ENCODE results near the gene ADH1A. TPM values are rescaled to one million over a fixed set of nuclear protein-coding genes. Genes with fewer than 3 reads are reported as not detected.
"Not testable (repeated sequence)": the region's sequence is repeated elsewhere in the genome, so short reads cannot be mapped to it uniquely, and the experiment has no call there.

ADH1A gene
- polyA plus RNA-seq, 3 donors from 2014 or later, result not detected

DNA sequence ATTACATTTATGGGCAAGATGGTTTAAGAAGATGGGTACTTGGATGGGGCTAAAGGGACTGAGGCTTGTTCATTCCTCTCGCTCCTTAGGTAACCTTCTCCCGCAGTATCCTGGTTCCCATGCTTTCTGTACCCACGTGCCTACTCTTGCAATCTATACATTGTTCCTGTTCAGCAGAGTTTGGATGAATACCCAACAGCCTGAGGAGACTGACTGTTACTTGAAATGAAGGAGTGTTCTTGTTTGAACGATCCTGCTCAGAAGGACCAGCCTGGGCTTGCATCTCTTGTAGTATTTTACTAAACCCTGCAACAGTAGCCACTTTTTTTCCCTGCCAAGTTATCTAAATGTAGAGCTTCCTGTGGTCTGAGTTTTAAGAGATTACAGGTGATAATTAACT lies 38.0 kb downstream of the ADH1A start:
- no peak overlapping the region for H3K27ac Mint-ChIP-seq
- no peak for DNase-seq
- H3K9me3 Mint-ChIP-seq, result peaks cover 2 to 17% (median 6%) of the 10 kb centered on the region in 6 donors

DNA sequence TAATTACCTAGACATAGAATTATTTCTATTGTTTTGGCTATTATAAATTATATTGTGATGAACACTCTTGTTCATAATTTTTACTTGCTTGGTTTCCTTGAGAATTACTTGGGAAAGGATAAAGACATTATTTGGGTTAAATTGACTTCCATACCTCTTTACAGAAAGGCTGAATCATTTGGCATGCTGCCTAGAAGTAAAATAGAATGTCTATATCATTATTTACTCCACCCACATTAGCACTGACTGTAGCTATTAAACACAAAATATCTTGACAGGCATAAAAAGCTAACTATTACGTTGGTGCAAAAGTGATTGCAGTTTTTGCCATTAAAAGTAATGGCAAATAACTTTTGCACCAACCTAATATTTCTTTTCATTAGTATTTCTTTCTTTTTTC lies 42.1 kb downstream of the ADH1A start:
- no peak for DNase-seq
- Mint-ChIP-seq H3K27ac (no peak overlapping the region), H3K27me3 (ENCODE audit: low read depth in 3 of 3) (peaks cover 0 to 5% (median 0%) of the 10 kb centered on the region in 3 donors), H3K4me3 (no peak overlapping the region), H3K9me3 (peaks cover 12 to 38% (median 24%) of the 10 kb centered on the region in 6 donors), H3K4me1 (no peaks in the 10 kb centered on the region), H3K36me3 (no peaks in the 10 kb centered on the region)

More for the DNA sequence above, 38.0 kb downstream of the ADH1A start:
- Mint-ChIP-seq H3K4me1 (no peaks in the 10 kb centered on the region), H3K27me3 (ENCODE audit: low read depth in 3 of 3) (peaks cover 0 to 7% (median 3%) of the 10 kb centered on the region in 3 donors), H3K4me3 (no peak overlapping the region), H3K36me3 (peaks cover 0 to 4% (median 0%) of the 10 kb centered on the region in 3 donors)

DNA sequence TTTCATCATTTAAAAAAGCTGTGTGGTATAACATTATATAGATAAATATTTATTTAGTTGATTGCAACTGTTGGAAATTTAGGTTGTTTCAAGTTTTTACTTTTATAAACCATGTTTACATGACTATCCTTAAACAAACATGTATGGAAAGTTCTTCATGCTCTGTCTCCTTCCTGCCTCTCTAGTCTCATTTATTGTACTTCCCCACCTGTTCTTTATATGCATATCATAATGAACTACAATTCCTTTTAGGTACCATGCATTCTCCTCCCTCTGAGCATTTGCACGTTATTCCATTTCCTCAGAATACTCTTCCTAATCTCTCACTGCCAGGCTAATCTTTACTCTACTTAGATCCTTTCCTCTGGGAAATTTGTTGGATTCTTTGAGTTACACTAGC lies 54.8 kb downstream of the ADH1A start:
- H3K27me3 Mint-ChIP-seq (ENCODE audit: low read depth in 3 of 3), result peaks cover 1 to 5% (median 2%) of the 10 kb centered on the region in 3 donors
- H3K36me3 Mint-ChIP-seq, result no peaks in the 10 kb centered on the region
- peaks cover 0 to 30% (median 11%) of the 10 kb centered on the region in 6 donors for H3K9me3 Mint-ChIP-seq

DNA sequence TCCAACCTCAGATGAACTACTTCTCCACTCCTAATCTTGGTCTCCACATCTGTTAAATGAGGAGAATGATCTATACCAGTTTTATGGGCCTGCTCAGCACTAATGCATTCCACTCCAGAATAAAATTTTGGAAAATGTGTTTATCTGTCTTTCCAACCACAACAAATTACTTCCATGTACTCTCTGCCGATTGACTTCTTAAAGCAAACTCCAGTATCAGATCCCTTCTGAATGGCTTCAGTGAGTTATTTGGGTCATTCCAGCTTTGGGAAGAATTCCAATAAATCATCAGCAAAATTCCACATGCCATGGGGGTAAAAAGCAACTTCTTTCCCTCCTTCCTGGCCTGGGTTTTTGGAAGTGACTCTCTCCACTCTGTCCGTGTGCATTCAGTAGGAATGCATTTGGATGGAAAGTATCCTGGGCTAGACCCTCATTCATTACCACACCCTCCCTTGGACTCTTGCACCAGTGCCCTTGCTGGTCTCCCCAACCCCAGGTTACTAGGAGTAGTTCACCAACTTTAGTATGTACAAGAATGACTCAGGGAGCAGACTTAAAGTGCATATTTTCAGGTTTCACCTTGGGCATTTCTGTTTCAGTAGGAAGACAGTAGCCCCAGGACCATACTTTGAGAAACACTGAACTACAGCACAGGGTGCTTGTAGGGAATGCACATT lies 56.3 kb downstream of the ADH1A start:
- Mint-ChIP-seq H3K9me3 (peaks cover 0 to 32% (median 20%) of the 10 kb centered on the region in 6 donors), H3K27ac (no peak overlapping the region), H3K27me3 (ENCODE audit: low read depth in 3 of 3) (peaks cover 0 to 5% (median 1%) of the 10 kb centered on the region in 3 donors), H3K4me3 (no peak overlapping the region), H3K4me1 (peaks cover 8 to 18% of the 10 kb centered on the region in 2 donors), H3K36me3 (no peaks in the 10 kb centered on the region)
- no peak for DNase-seq

More for the DNA sequence above, 54.8 kb downstream of the ADH1A start:
- no peak overlapping the region for H3K27ac Mint-ChIP-seq
- H3K4me1 Mint-ChIP-seq, result peaks cover 0 to 4% of the 10 kb centered on the region in 2 donors
- H3K4me3 Mint-ChIP-seq, result no peak overlapping the region
- DNase-seq, result no peak

DNA sequence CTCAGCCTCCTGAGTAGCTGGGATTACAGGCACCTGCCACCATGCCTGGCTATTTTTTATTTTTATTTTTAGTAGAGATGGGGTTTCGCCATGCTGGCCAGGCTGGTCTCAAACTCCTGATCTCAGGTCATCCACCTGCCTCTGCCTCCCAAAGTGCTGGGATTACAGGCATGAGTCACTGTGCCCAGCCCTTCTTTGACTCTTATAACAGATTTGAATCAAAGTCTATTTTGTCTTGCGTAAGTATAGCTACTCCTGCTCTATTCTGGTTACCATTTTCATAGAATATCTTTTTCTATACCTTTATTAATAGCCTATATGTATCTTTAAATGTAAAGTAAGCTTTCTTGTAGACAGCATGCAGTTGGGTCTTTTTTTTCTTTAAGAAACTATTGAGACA lies 57.4 kb downstream of the ADH1A start:
- H3K9me3 Mint-ChIP-seq, result peaks cover 6 to 38% (median 19%) of the 10 kb centered on the region in 6 donors
- H3K27me3 Mint-ChIP-seq (ENCODE audit: low read depth in 3 of 3); H3K27ac Mint-ChIP-seq; DNase-seq; H3K4me3 Mint-ChIP-seq; H3K36me3 Mint-ChIP-seq: not testable (repeated sequence)
- H3K4me1 Mint-ChIP-seq, result peaks cover 8 to 18% of the 10 kb centered on the region in 2 donors

DNA sequence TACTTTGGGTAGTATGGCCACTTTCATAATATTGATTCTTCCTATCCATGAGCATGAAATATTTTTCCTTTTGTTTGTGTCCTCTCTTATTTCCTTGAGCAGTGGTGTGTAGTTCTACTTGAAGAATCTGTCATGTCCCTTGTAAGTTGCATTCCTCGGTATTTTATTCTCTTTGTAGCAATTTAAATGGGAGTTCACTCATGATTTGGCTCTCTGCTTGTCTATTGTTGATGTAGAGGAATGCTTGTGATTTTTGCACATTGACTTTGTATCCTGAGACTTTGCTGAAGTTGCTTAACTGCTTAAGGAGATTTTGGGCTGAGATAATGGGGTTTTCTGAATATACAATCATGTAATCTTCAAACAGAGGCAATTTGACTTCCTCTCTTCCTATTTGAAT lies 62.1 kb downstream of the ADH1A start:
- not testable (repeated sequence) for H3K4me3 Mint-ChIP-seq; H3K36me3 Mint-ChIP-seq; DNase-seq; H3K27me3 Mint-ChIP-seq (ENCODE audit: low read depth in 3 of 3); H3K27ac Mint-ChIP-seq
- peaks cover 4 to 40% (median 17%) of the 10 kb centered on the region in 6 donors for H3K9me3 Mint-ChIP-seq
- H3K4me1 Mint-ChIP-seq, result peaks cover 8 to 18% of the 10 kb centered on the region in 2 donors

DNA sequence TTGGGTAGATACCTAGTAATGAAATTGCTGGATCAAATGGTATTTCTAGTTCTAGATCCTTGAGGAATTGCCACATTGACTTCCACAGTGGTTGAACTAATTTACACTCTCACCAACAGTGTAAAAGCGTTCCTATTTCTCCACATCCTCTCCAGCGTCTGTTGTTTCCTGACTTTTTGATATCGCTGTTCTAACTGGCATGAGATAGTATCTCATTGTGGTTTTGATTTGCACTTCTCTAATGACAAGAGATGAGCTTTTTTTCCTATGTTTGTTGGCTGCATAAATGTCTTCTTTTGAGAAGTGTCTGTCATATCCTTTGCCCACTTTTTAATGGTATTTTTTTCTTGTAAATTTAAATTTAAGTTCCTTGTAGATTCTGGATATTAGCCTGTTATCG lies 63.1 kb downstream of the ADH1A start:
- Mint-ChIP-seq H3K9me3 (peaks cover 4 to 40% (median 17%) of the 10 kb centered on the region in 6 donors), H3K4me1 (peaks cover 8 to 18% of the 10 kb centered on the region in 2 donors)
- not testable (repeated sequence) for H3K27me3 Mint-ChIP-seq (ENCODE audit: low read depth in 3 of 3); H3K36me3 Mint-ChIP-seq; DNase-seq; H3K27ac Mint-ChIP-seq; H3K4me3 Mint-ChIP-seq

Other genes with a start within 250 kb of the ADH1A start
- 100 to 1,000 TPM; 126 to 167 (median 140) TPM for gene ADH5, start 202.2 kb downstream of the ADH1A start, polyA plus RNA-seq
- not detected for gene ADH4, start 146.7 kb downstream of the ADH1A start, polyA plus RNA-seq
- gene ADH6, start 71.7 kb downstream of the ADH1A start, polyA plus RNA-seq, result not detected
- not detected for gene ADH1B, start 30.4 kb upstream of the ADH1A start, polyA plus RNA-seq
- not detected for gene ADH1C, start 61.8 kb upstream of the ADH1A start, polyA plus RNA-seq
- gene ADH7, start 144.4 kb upstream of the ADH1A start, polyA plus RNA-seq, result not detected
- gene C4orf17, start 220.0 kb upstream of the ADH1A start, polyA plus RNA-seq, result not detected

All from immature natural killer cell (primary cell).